Brain microvascular endothelial cell (primary cell): ENCODE data around the gene PRDX5.

Experiments used
- DNase-seq: peaks from one replicate; pipeline ENCODE4 v3.0.0-alpha.2; 2020
- H3K27ac ChIP-seq: fragments of 250-450 bp; sonication (Bioruptor Pico); 2 replicates; pipeline ENCODE4 v1.5.1; 2020; ENCODE audit warnings: mild to moderate bottlenecking, moderate library complexity
- H3K27me3 ChIP-seq: fragments of 250-450 bp; sonication (Bioruptor Pico); replicated peaks from 2 replicates; pipeline ENCODE4 v1.5.1; 2020; ENCODE audit warnings: mild to moderate bottlenecking
- H3K36me3 ChIP-seq: fragments of 250-450 bp; sonication (Bioruptor Pico); replicated peaks from 2 replicates; pipeline ENCODE4 v1.5.1; 2020; ENCODE audit warnings: mild to moderate bottlenecking
- H3K4me3 ChIP-seq: 2 replicates; pipeline ENCODE4 v1.5.1; 2011; ENCODE audit warnings: low read depth, mild to moderate bottlenecking, control low read depth, low read length, moderate library complexity
- CTCF ChIP-seq: IDR thresholded peaks from 2 replicates; pipeline ENCODE4 v1.5.1; 2011; ENCODE audit warnings: low read depth, mild to moderate bottlenecking, moderate library complexity, low read length, control low read depth, inconsistent platforms; ENCODE audit errors: missing control alignments
- in situ Hi-C: cut with HindIII; loops from 2 replicates; pipeline ENCODE4 v1.10.0; 2017; ENCODE audit warnings: low sequenced_read_pairs, low pct_ligation_motif_present

The PRDX5 gene

GRCh38 chr11:64284962-64285884 lies 32.7 kb upstream of the PRDX5 start, which contains the start of gene GPR137:
Gene GPR137, plus strand, starts transcription at chr11:64285848. Its CDS starts 677 bp downstream, at chr11:64286525.
- peak within 1 kb of the TSS; percentile 66 for H3K27ac ChIP-seq
- no peak for TF ChIP-seq CTCF
- in situ Hi-C loops: no loop called here
- DNase-seq: peak; percentile 40
- H3K36me3 ChIP-seq: no peaks in the 10 kb centered on the region
- H3K4me3 ChIP-seq: peak within 1 kb of the TSS; percentile 70
- H3K27me3 ChIP-seq: no peaks in the 10 kb centered on the region

GRCh38 chr11:64285885-64286800 lies 31.8 kb upstream of the PRDX5 start:
- Histone ChIP-seq H3K27ac (peak overlapping the region; percentile 66), H3K27me3 (peaks cover 5% of the 10 kb centered on the region), H3K4me3 (peak overlapping the region; percentile 70), H3K36me3 (no peaks in the 10 kb centered on the region)
- in situ Hi-C loops: no loop called here
- TF ChIP-seq CTCF: no peak
- no peak for DNase-seq

GRCh38 chr11:64286801-64287159 lies 31.1 kb upstream of the PRDX5 start:
- in situ Hi-C loops: no loop called here
- Histone ChIP-seq H3K4me3 (no peak overlapping the region), H3K36me3 (no peaks in the 10 kb centered on the region), H3K27me3 (peaks cover 12% of the 10 kb centered on the region), H3K27ac (no peak overlapping the region)
- TF ChIP-seq CTCF: no peak
- DNase-seq: no peak

- Histone ChIP-seq H3K4me3 (no peak overlapping the region), H3K27ac (no peak overlapping the region), H3K36me3 (no peaks in the 10 kb centered on the region), H3K27me3 (peaks cover 22% of the 10 kb centered on the region)
- no peak for TF ChIP-seq CTCF
- DNase-seq: no peak
- in situ Hi-C loops: no loop called here
These were observed 30.1 kb upstream of the PRDX5 start for GRCh38 chr11:64287676-64288352.

GRCh38 chr11:64288353-64288750 lies 29.6 kb upstream of the PRDX5 start:
- in situ Hi-C loops: no loop called here
- TF ChIP-seq CTCF: no peak
- Histone ChIP-seq H3K4me3 (no peak overlapping the region), H3K27ac (no peak overlapping the region), H3K27me3 (peaks cover 26% of the 10 kb centered on the region), H3K36me3 (no peaks in the 10 kb centered on the region)
- no peak for DNase-seq
